ENCODE results near the gene ALPK1.

GRCh38 chr4:112411781-112412550 is 114.8 kb downstream of the ALPK1 start:
- TF ChIP-seq GATA2 (IDR thresholded peaks at IDR 0.05; ENCODE audit: low read depth, low read length) (no peak), GATA3 (IDR thresholded peaks at IDR 0.05; ENCODE audit: low read depth, low read length) (no peak)

Measured in SH-SY5Y (cell line).